A549 treated with AZD9567 at 1 μM for 4 hours (cell line): Measurements from ENCODE around the gene CRTAC1. TPM values are rescaled to one million over a fixed set of nuclear protein-coding genes. Genes with fewer than 3 reads are reported as not detected.

Experiments
- total RNA-seq: library from RNA; stranded (reverse); fragments of 200-300 nt; extraction: Qiagen RNA extraction; gene quantifications from 5 replicates; pipeline ENCODE4 v1.2.3, GENCODE V29; 2022; ENCODE audit not compliant: insufficient read depth

Gene CRTAC1, protein sequence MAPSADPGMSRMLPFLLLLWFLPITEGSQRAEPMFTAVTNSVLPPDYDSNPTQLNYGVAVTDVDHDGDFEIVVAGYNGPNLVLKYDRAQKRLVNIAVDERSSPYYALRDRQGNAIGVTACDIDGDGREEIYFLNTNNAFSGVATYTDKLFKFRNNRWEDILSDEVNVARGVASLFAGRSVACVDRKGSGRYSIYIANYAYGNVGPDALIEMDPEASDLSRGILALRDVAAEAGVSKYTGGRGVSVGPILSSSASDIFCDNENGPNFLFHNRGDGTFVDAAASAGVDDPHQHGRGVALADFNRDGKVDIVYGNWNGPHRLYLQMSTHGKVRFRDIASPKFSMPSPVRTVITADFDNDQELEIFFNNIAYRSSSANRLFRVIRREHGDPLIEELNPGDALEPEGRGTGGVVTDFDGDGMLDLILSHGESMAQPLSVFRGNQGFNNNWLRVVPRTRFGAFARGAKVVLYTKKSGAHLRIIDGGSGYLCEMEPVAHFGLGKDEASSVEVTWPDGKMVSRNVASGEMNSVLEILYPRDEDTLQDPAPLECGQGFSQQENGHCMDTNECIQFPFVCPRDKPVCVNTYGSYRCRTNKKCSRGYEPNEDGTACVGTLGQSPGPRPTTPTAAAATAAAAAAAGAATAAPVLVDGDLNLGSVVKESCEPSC
- 0.91 to 6.9 TPM (median 1.3 TPM) in 5 replicates for total RNA-seq

DNA sequence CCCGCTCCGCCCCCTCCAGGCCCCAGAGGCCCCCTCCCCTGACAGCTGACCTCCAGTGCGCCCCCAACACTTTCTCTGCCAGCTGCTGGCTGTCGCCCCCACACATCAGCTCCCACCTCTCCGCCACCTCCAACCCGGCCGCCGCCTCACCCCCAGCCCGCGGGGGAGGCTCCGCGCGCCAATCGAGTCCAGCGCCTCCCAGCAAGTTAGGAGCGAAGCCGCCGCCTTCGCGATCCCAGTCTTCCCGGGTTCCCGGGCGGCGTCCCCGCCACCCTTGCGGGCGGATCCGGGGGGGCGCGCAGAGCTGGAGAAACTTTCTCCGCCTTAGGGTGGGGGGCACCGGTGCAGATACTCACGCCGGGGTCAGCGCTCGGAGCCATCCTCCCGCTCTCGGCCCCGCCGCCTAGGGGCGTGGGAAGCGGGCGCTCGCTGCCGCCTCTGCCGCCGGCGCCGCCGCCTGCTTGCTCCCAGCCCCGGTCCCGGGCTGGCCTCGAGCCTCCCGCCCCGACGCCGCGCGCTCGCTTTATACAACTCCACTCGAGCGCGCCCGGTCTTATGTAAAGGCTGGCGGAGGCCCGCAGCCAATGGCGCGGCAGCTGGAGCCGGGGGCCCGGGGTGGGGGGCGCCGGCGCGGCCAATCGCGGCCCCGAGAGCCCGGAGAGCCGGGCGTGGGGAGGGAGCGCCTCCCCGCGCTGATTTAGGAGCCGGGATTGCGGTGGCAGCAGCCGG lies at the start of gene CRTAC1:
Gene CRTAC1 (minus strand): TSS at position 529 of the 729 bp plus-strand sequence. CDS start 149 bp downstream, at position 380.

DNA sequence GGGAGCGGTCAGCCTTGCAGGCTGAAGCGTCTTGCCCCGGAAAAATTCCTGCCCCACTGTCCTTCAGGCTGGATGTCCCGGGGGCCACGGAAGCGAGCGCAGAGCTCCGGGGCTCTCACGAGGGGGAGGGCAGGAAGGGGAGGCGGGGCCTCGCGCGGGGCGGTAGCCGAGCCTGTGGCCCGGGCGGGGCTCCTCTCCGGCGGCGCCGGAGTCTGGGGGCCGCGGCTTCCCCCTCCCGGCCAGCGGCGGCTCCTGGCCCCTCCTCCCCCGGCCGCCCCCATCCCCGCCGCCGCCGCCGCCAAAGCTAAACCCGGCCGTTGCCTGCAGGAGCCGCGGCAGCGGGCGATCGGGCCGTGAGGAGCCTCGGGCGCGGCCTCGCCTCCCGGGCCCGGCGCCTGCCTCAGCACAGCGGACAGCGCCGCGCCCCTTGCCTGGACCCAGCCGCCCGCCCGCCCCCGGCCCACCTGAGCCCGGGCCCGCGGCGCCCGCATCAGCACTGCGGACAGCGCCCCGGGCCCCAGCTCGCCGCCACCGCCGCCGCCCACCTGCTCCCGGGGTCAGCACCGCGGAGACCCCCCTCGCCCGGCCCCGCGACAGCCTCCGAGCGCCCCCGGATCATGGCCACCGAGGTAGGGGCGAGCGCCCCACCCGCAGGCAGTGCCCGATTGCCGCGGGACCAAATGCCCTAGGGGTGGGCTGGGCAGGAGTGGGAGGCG lies 180.6 kb downstream of the CRTAC1 start, which contains the start of gene GOLGA7B:
Gene GOLGA7B (plus strand): TSS at position 157 of the 716 bp plus-strand sequence. CDS start 461 bp downstream, at position 618.

Other genes with a start within 250 kb of the CRTAC1 start
- gene GOLGA7B, start 180.8 kb downstream of the CRTAC1 start, total RNA-seq = 2.7 to 3.2 TPM (median 3.0 TPM) in 5 replicates
- gene R3HCC1L, start 104.0 kb upstream of the CRTAC1 start, total RNA-seq = 10.7 to 14.1 TPM (median 13.0 TPM) in 5 replicates
- 1.1 to 2.5 TPM (median 1.3 TPM) in 5 replicates for gene LOXL4, start 237.6 kb upstream of the CRTAC1 start, total RNA-seq